Mucosa of rectum (tissue), 2 donors: Measurements from ENCODE around the gene DAPK3.
A peak's percentile ranks its signal among the peaks of the same experiment; 100 is the strongest.
"Not testable (repeated sequence)": the region's sequence is repeated elsewhere in the genome, so short reads cannot be mapped to it uniquely, and the experiment has no call there.

Experiments
- H3K27ac ChIP-seq, 2 donors: one replicate each; pipeline ENCODE4 v1.7.0; 2013; ENCODE audit warnings: inconsistent platforms in 2 of 2, low read depth in 2 of 2, low read length in 2 of 2
- H3K27me3 ChIP-seq, 2 donors: one replicate each; pipeline ENCODE4 v1.7.0; 2013; ENCODE audit warnings: low read length in 2 of 2; ENCODE audit not compliant: control insufficient read depth in 2 of 2, insufficient read depth in 2 of 2
- H3K36me3 ChIP-seq, 2 donors: one replicate each; pipeline ENCODE4 v1.7.0; 2013; ENCODE audit warnings: low read length in 2 of 2; ENCODE audit not compliant: control insufficient read depth in 2 of 2, insufficient read depth in 2 of 2
- H3K4me1 ChIP-seq, 2 donors: one replicate each; pipeline ENCODE4 v1.7.0; 2013; ENCODE audit warnings: low read length in 2 of 2, mild to moderate bottlenecking in 1 of 2; ENCODE audit not compliant: control insufficient read depth in 2 of 2, insufficient read depth in 2 of 2
- H3K4me3 ChIP-seq, 2 donors: one replicate each; pipeline ENCODE4 v1.7.0; 2013; ENCODE audit warnings: low read length in 2 of 2
- H3K9ac ChIP-seq, 2 donors: one replicate each; pipeline ENCODE4 v1.7.0; 2013; ENCODE audit warnings: low read length in 2 of 2, low read depth in 1 of 2, mild to moderate bottlenecking in 1 of 2
- H3K9me3 ChIP-seq, 2 donors: one replicate each; pipeline ENCODE4 v1.7.0; 2013; ENCODE audit warnings: low read length in 2 of 2; ENCODE audit not compliant: control insufficient read depth in 2 of 2
- donor health status: healthy.
- donor health status: Normal muscosa, but diverticular disease.

DAPK3 gene

GRCh38 chr19:3966051-3967017, 4.6 kb downstream of the DAPK3 start:
- Histone ChIP-seq H3K36me3 (peaks cover 31 to 32% of the 10 kb centered on the region in 2 donors), H3K4me1 (peaks cover 37 to 49% of the 10 kb centered on the region in 2 donors), H3K27me3 (no peaks in the 10 kb centered on the region), H3K27ac (peak overlapping the region; percentile 67 to 87), H3K4me3 (peak overlapping the region; percentile 46 to 61), H3K9ac (peak overlapping the region; percentile 34 to 52), H3K9me3 (no peaks in the 10 kb centered on the region)

- H3K4me1 ChIP-seq, result peaks cover 27 to 39% of the 10 kb centered on the region in 2 donors
Observed at GRCh38 chr19:3964256-3965194, 6.4 kb downstream of the DAPK3 start.

DNA sequence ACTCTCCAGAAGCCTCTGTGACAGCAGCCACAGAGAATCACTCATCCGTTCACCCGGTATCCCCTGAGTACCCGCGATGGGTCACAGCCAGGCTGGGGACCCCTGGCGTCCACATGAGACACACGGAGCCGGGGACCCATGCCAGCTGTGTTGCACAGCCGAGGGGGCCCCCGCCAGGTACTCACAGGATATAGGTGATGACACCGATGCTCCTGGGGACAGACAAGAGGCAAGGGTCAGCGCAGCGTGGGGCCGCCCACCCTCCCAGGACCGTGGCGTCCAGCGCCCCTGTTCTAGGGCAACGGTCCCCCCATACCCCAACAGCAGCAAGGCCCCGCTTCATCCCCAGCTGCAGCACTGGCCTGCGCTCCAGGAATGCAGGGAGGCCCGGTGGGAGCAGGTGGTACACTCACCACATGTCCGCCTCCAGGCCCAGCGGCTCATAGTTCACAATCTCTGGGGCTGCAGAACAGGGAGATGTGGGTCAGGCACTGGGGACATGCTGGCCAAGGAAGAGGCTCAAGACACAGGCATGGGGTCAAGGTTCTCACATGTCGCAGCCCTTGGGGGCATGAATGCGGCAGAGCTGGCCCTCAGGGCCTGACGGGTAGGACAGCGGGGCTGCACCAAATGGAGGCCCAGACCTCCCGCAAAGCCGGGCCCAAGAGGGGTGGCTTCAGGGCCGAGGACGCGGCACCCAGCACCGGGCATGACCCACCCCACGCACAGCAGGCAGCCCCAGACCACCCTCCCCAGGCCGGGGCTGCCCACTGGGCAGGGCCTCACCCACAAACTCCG, 7.2 kb downstream of the DAPK3 start:
- no peak overlapping the region for H3K27ac ChIP-seq

More at GRCh38 chr19:3964256-3965194, 6.4 kb downstream of the DAPK3 start:
- Histone ChIP-seq H3K36me3 (peaks cover 46 to 48% of the 10 kb centered on the region in 2 donors), H3K27ac (no peak overlapping the region), H3K4me3 (no peak overlapping the region), H3K9ac (no peak overlapping the region), H3K27me3 (no peaks in the 10 kb centered on the region), H3K9me3 (no peaks in the 10 kb centered on the region)

GRCh38 chr19:3961007-3961406, 9.9 kb downstream of the DAPK3 start:
- Histone ChIP-seq H3K9ac (no peak overlapping the region), H3K9me3 (no peaks in the 10 kb centered on the region), H3K4me1 (peaks cover 5 to 6% of the 10 kb centered on the region in 2 donors), H3K27me3 (no peaks in the 10 kb centered on the region), H3K27ac (no peak overlapping the region), H3K4me3 (no peak overlapping the region), H3K36me3 (peaks cover 54 to 63% of the 10 kb centered on the region in 2 donors)

More for the DNA sequence above, 7.2 kb downstream of the DAPK3 start:
- Histone ChIP-seq H3K4me1 (peaks cover 20 to 30% of the 10 kb centered on the region in 2 donors), H3K27me3 (no peaks in the 10 kb centered on the region), H3K9ac (no peak overlapping the region), H3K36me3 (peaks cover 52 to 56% of the 10 kb centered on the region in 2 donors), H3K9me3 (no peaks in the 10 kb centered on the region), H3K4me3 (no peak overlapping the region)

DNA sequence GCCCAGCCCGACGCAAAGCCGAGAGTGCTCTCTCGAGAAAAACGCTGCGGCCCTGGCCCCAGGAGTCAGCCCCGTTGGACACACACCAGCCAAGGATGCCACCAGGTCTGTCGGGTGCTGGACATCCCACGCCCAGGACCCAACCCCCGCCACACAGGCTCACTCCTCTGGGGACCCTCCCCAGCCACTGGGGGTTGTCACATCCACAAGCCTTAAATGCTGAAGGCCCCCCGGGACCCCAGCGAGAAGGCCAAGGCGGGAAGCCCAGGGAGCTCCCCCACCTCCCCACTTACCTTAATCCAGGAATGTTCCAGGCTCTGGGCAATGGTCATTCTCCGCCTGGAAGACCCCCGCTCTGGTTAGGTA, 11.2 kb downstream of the DAPK3 start:
- Histone ChIP-seq H3K9ac (no peak overlapping the region), H3K9me3 (no peaks in the 10 kb centered on the region), H3K4me3 (no peak overlapping the region), H3K27me3 (no peaks in the 10 kb centered on the region), H3K36me3 (peaks cover 51 to 60% of the 10 kb centered on the region in 2 donors), H3K27ac (no peak overlapping the region), H3K4me1 (no peaks in the 10 kb centered on the region)

GRCh38 chr19:3958836-3959765, 11.8 kb downstream of the DAPK3 start:
- peaks cover 47 to 55% of the 10 kb centered on the region in 2 donors for H3K36me3 ChIP-seq
- H3K9ac ChIP-seq, result no peak overlapping the region
- no peak overlapping the region for H3K27ac ChIP-seq
- no peaks in the 10 kb centered on the region for H3K4me1 ChIP-seq
- H3K4me3 ChIP-seq, result no peak overlapping the region
- H3K27me3 ChIP-seq, result no peaks in the 10 kb centered on the region
- H3K9me3 ChIP-seq, result no peaks in the 10 kb centered on the region

DNA sequence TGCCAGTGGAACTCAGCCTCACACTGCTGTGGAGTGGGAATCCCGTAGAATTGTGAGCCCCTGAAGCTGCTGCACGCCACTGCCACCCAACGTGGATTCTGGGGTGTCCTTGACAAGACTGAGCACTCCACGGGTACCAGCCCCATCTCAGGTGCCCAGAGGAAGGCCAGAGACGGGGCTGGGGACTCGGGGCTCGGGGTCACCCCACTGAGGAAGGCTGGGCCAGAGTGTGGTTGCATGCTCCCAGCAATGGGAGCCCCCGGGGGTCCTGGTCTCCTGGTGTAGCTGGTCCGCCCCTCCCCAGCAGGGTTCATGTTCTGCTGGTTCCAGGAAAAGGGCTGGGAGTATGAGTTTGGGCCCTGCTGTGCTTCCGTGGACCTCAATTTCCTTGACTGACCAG, 15.2 kb downstream of the DAPK3 start:
- Histone ChIP-seq H3K27ac (no peak overlapping the region), H3K36me3 (peaks cover 21 to 26% of the 10 kb centered on the region in 2 donors), H3K9me3 (no peaks in the 10 kb centered on the region), H3K4me1 (peaks cover 0 to 4% of the 10 kb centered on the region in 2 donors), H3K27me3 (no peaks in the 10 kb centered on the region), H3K9ac (no peak overlapping the region), H3K4me3 (no peak overlapping the region)

- not testable (repeated sequence) for H3K9ac ChIP-seq, H3K27ac ChIP-seq, H3K27me3 ChIP-seq, H3K4me1 ChIP-seq, H3K9me3 ChIP-seq, H3K4me3 ChIP-seq
- H3K36me3 ChIP-seq, result peaks cover 18 to 23% of the 10 kb centered on the region in 2 donors
Observed at GRCh38 chr19:3955276-3955675, 15.6 kb downstream of the DAPK3 start.

- no peak overlapping the region for H3K4me3 ChIP-seq
- H3K4me1 ChIP-seq, result peaks cover 0 to 4% of the 10 kb centered on the region in 2 donors
- H3K27ac ChIP-seq, result no peak overlapping the region
- no peaks in the 10 kb centered on the region for H3K27me3 ChIP-seq
- H3K9ac ChIP-seq, result no peak overlapping the region
- no peaks in the 10 kb centered on the region for H3K9me3 ChIP-seq
- H3K36me3 ChIP-seq, result peaks cover 11 to 12% of the 10 kb centered on the region in 2 donors
Observed at GRCh38 chr19:3954107-3954506, 16.8 kb downstream of the DAPK3 start.
